DLD1 (cell line): ENCODE data around the gene FRMD3.

Experiments used
- in situ Hi-C: cut with HindIII; loops from 2 replicates; pipeline ENCODE4 v1.10.0; 2017; ENCODE audit warnings: low sequenced_read_pairs

Gene FRMD3

GRCh38 chr9:83440641-83441040, 97.6 kb downstream of the FRMD3 start:
- in situ Hi-C loops = no loop called here

- in situ Hi-C loops = no loop called here
Measured at GRCh38 chr9:83435301-83435700, 102.9 kb downstream of the FRMD3 start.

- in situ Hi-C loops = no loop called here
Measured at GRCh38 chr9:83434254-83434653, 103.9 kb downstream of the FRMD3 start.

GRCh38 chr9:83433846-83434245, 104.4 kb downstream of the FRMD3 start:
- in situ Hi-C loops = no loop called here

GRCh38 chr9:83432877-83433550, 105.2 kb downstream of the FRMD3 start:
- in situ Hi-C loops = no loop called here

- in situ Hi-C loops = no loop called here
Measured at GRCh38 chr9:83432104-83432627, 106.0 kb downstream of the FRMD3 start.

- in situ Hi-C loops = no loop called here
Measured at GRCh38 chr9:83431101-83432060, 106.8 kb downstream of the FRMD3 start.

- in situ Hi-C loops = no loop called here
Measured at GRCh38 chr9:83430681-83431080, 107.5 kb downstream of the FRMD3 start.

- in situ Hi-C loops = no loop called here
Measured at GRCh38 chr9:83429229-83429628, 109.0 kb downstream of the FRMD3 start.

GRCh38 chr9:83425240-83425639, 113.0 kb downstream of the FRMD3 start:
- in situ Hi-C loops = no loop called here

- in situ Hi-C loops = no loop called here
Measured at GRCh38 chr9:83424831-83425230, 113.4 kb downstream of the FRMD3 start.

- in situ Hi-C loops = no loop called here
Measured at GRCh38 chr9:83423815-83424707, 114.1 kb downstream of the FRMD3 start.

- in situ Hi-C loops = no loop called here
Measured at GRCh38 chr9:83422527-83422926, 115.7 kb downstream of the FRMD3 start.

- in situ Hi-C loops = no loop called here
Measured at GRCh38 chr9:83420486-83420885, 117.7 kb downstream of the FRMD3 start.

GRCh38 chr9:83419961-83420360, 118.2 kb downstream of the FRMD3 start:
- in situ Hi-C loops = no loop called here

GRCh38 chr9:83418283-83418682, 119.9 kb downstream of the FRMD3 start:
- in situ Hi-C loops = no loop called here

- in situ Hi-C loops = no loop called here
Measured at GRCh38 chr9:83413367-83413766, 124.8 kb downstream of the FRMD3 start.

GRCh38 chr9:83410701-83411100, 127.5 kb downstream of the FRMD3 start:
- in situ Hi-C loops = no loop called here

- in situ Hi-C loops = no loop called here
Measured at GRCh38 chr9:83406921-83407320, 131.3 kb downstream of the FRMD3 start.

- in situ Hi-C loops = no loop called here
Measured at GRCh38 chr9:83405759-83406158, 132.4 kb downstream of the FRMD3 start.
